Neural cell (in vitro differentiated cells): ENCODE data around the gene IRX6. TPM values are rescaled to one million over a fixed set of nuclear protein-coding genes. Genes with fewer than 3 reads are reported as not detected.

Experiments
- H2AFZ ChIP-seq: fragments of 200-600, 300-800 bp; sonication (generic), shearing (Covaris generic); 2 replicates; pipeline ENCODE4 v1.6.0; 2014; ENCODE audit warnings: low read depth, mild to moderate bottlenecking, antibody characterized with exemption, low read length, moderate library complexity
- H3F3A ChIP-seq: fragments of 200-600 bp; shearing (Covaris generic); 2 replicates; pipeline ENCODE4 v1.6.1; 2016; ENCODE audit warnings: mild to moderate bottlenecking, moderate library complexity, mixed read lengths, antibody characterized with exemption, low read length; ENCODE audit not compliant: insufficient read depth, poor library complexity, severe bottlenecking
- H3K27ac ChIP-seq: fragments of 200-600, 300-800 bp; sonication (generic), shearing (Covaris generic); 2 replicates; pipeline ENCODE4 v1.5.1; 2014; ENCODE audit warnings: mild to moderate bottlenecking, low read length, moderate library complexity
- H3K27me3 ChIP-seq: fragments of 300-800, 200-600 bp; sonication (generic), shearing (Covaris generic); 2 replicates; pipeline ENCODE4 v1.6.0; 2014; ENCODE audit warnings: mild to moderate bottlenecking, low read depth, low read length, moderate library complexity; ENCODE audit not compliant: insufficient read depth
- H3K36me3 ChIP-seq: fragments of 300-800, 200-600 bp; sonication (generic), shearing (Covaris generic); 2 replicates; pipeline ENCODE4 v1.5.1; 2014; ENCODE audit warnings: mild to moderate bottlenecking, antibody characterized with exemption, low read length, moderate library complexity; ENCODE audit not compliant: insufficient read depth
- H3K4me2 ChIP-seq: fragments of 300-800, 200-600 bp; sonication (generic), shearing (Covaris generic); 2 replicates; pipeline ENCODE4 v1.6.0; 2014; ENCODE audit warnings: mild to moderate bottlenecking, low read length
- H3K4me3 ChIP-seq: fragments of 300-800, 200-600 bp; sonication (generic), shearing (Covaris generic); 2 replicates; pipeline ENCODE4 v1.5.1; 2014; ENCODE audit warnings: mild to moderate bottlenecking, low read length, moderate library complexity
- H3K79me2 ChIP-seq: fragments of 200-600 bp; shearing (Covaris generic); replicated peaks from 2 replicates; pipeline ENCODE4 v1.6.0; 2014; ENCODE audit warnings: mild to moderate bottlenecking, low read length, moderate library complexity; ENCODE audit not compliant: insufficient read depth
- H3K9ac ChIP-seq: fragments of 300-800, 200-600 bp; sonication (generic), shearing (Covaris generic); 2 replicates; pipeline ENCODE4 v1.6.1; 2016; ENCODE audit warnings: mild to moderate bottlenecking, low read length, mixed read lengths
- H3K9me2 ChIP-seq: fragments of 200-600 bp; shearing (Covaris generic); 2 replicates; pipeline ENCODE4 v1.6.1; 2016; ENCODE audit warnings: mild to moderate bottlenecking, low read length, mixed read lengths; ENCODE audit not compliant: insufficient read depth
- H3K9me3 ChIP-seq: fragments of 200-600, 300-800 bp; sonication (generic), shearing (Covaris generic); 2 replicates; pipeline ENCODE4 v1.6.1; 2016; ENCODE audit warnings: mild to moderate bottlenecking, mixed run types, low read length, moderate library complexity, mixed read lengths
- H4K20me1 ChIP-seq: fragments of 200-600 bp; shearing (Covaris generic); 2 replicates; pipeline ENCODE4 v1.6.1; 2016; ENCODE audit warnings: mild to moderate bottlenecking, mixed run types; ENCODE audit not compliant: insufficient read depth
- CTCF ChIP-seq: fragments of 450-650 bp; IDR thresholded peaks from 2 replicates; pipeline ENCODE4 v1.5.1; 2014; ENCODE audit warnings: antibody characterized with exemption, mild to moderate bottlenecking, moderate library complexity; ENCODE audit not compliant: poor library complexity, severe bottlenecking
- EP300 ChIP-seq: fragments of 450-650 bp; conservative IDR thresholded peaks from 2 replicates; pipeline ENCODE4 v1.6.1; 2014; ENCODE audit warnings: antibody characterized with exemption, mild to moderate bottlenecking, moderate library complexity; ENCODE audit not compliant: poor library complexity, severe bottlenecking
- EZH2 ChIP-seq: fragments of 200-600, 300-800 bp; shearing (Covaris generic), sonication (generic); IDR thresholded peaks from 2 replicates; pipeline ENCODE4 v1.6.1; 2014; ENCODE audit warnings: antibody characterized with exemption, low read length, borderline replicate concordance, mild to moderate bottlenecking; ENCODE audit not compliant: insufficient read depth, poor library complexity, severe bottlenecking
- MXI1 ChIP-seq: fragments of 450-650 bp; conservative IDR thresholded peaks from 2 replicates; pipeline ENCODE4 v1.6.1; 2014; ENCODE audit warnings: antibody characterized with exemption, mild to moderate bottlenecking; ENCODE audit not compliant: poor library complexity, severe bottlenecking
- POLR2AphosphoS5 ChIP-seq: IDR thresholded peaks from 2 replicates; pipeline ENCODE4 v1.6.1; 2012
- RAD21 ChIP-seq: fragments of 450-650 bp; conservative IDR thresholded peaks from 2 replicates; pipeline ENCODE4 v1.6.1; 2014; ENCODE audit warnings: antibody characterized with exemption, mild to moderate bottlenecking, moderate library complexity
- REST ChIP-seq: IDR thresholded peaks from 2 replicates; pipeline ENCODE4 v1.6.1; 2012; ENCODE audit warnings: borderline replicate concordance
- SMC3 ChIP-seq: fragments of 450-650 bp; conservative IDR thresholded peaks from 2 replicates; pipeline ENCODE4 v1.6.1; 2014; ENCODE audit warnings: antibody characterized with exemption, mild to moderate bottlenecking, moderate library complexity; ENCODE audit not compliant: poor library complexity
- TAF1 ChIP-seq: IDR thresholded peaks from 2 replicates; pipeline ENCODE4 v1.6.1; 2012; ENCODE audit warnings: low read depth
- polyA plus RNA-seq: library from polyadenylated mRNA; depleted of rRNA; stranded (reverse); fragments of >200 nt; gene quantifications from 2 replicates; pipeline ENCODE4 v1.2.3, GENCODE V29; 2014

IRX6 gene
- polyA plus RNA-seq, 1 donor from 2014 or later, result not detected

- TF ChIP-seq SMC3 (no peak), EP300 (no peak)
Measured at GRCh38 chr16:55275869-55276268, 48.1 kb upstream of the IRX6 start (continued).

- Histone ChIP-seq H3K9me2 (no peaks in the 10 kb centered on the region), H3K4me2 (no peak overlapping the region), H3K27me3 (no peaks in the 10 kb centered on the region), H3K27ac (no peak overlapping the region), H3K9me3 (no peaks in the 10 kb centered on the region), H3K79me2 (no peaks in the 10 kb centered on the region), H2AFZ (no peak overlapping the region), H3F3A (no peaks in the 10 kb centered on the region), H3K36me3 (no peaks in the 10 kb centered on the region), H4K20me1 (no peaks in the 10 kb centered on the region), H3K9ac (no peak overlapping the region), H3K4me3 (no peak overlapping the region)
- TF ChIP-seq CTCF, result no peak
- no peak for TF ChIP-seq SMC3
- no peak for TF ChIP-seq EZH2
- no peak for TF ChIP-seq EP300
- no peak for TF ChIP-seq RAD21
- no peak for TF ChIP-seq MXI1
- TF ChIP-seq REST, result no peak
- no peak for TF ChIP-seq TAF1
Measured at GRCh38 chr16:55277536-55277935, 46.5 kb upstream of the IRX6 start.

GRCh38 chr16:55279598-55279997 lies 44.4 kb upstream of the IRX6 start:
- Histone ChIP-seq H2AFZ (no peak overlapping the region), H4K20me1 (no peaks in the 10 kb centered on the region), H3K36me3 (no peaks in the 10 kb centered on the region), H3F3A (no peaks in the 10 kb centered on the region), H3K4me3 (no peak overlapping the region), H3K9me3 (no peaks in the 10 kb centered on the region), H3K79me2 (no peaks in the 10 kb centered on the region), H3K9ac (no peak overlapping the region), H3K4me2 (no peak overlapping the region), H3K27me3 (no peaks in the 10 kb centered on the region), H3K9me2 (no peaks in the 10 kb centered on the region), H3K27ac (no peak overlapping the region)
- TF ChIP-seq POLR2AphosphoS5 (no peak), CTCF (no peak), RAD21 (no peak), TAF1 (no peak), REST (no peak), EZH2 (no peak), SMC3 (no peak), MXI1 (no peak), EP300 (no peak)
